ENCODE data around the gene DUOXA2.

DNA sequence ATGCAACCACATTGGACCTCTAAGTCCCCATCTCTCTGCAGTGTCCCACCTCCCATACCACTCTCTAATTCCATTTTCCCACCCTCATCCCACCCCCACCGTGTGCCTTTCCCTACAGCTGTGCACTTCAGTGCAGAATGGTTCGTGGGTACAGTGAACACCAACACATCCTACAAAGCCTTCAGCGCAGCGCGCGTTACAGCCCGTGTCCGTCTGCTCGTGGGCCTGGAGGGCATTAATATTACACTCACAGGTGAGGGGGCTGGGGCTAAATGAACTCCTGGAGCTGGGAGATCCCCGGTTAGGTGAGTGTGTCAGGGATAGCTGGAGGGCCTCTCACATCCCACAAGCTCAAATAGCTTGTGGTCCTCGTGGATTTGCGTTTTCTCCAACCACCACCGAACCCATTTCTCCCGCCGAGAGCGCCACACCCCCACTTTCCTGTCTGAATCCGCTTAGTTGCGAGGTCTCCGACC lies 1.9 kb downstream of the DUOXA2 start:
- no peak for TF ChIP-seq POLR2A (IDR thresholded peaks at IDR 0.05)
- no peak for TF ChIP-seq CTCF (IDR thresholded peaks at IDR 0.05)
- no peak for TF ChIP-seq POLR2AphosphoS5 (IDR thresholded peaks at IDR 0.05)
- no peak for TF ChIP-seq EP300 (IDR thresholded peaks at IDR 0.05)

All from stomach (tissue), 4 donors.